Activated T-cell treated with anti-CD3 and anti-CD28 coated beads, Interleukin-2, amount 50 U/mL, for 48 hours (primary cell): ENCODE measurements around the gene CENPB.
"Not testable (repeated sequence)": the region's sequence is repeated elsewhere in the genome, so short reads cannot be mapped to it uniquely, and the experiment has no call there.

ENCODE experiments used
- DNase-seq, 2 experiments: peaks; one replicate each; pipeline ENCODE4 v3.0.0-alpha.2; 2020

Gene CENPB

DNA sequence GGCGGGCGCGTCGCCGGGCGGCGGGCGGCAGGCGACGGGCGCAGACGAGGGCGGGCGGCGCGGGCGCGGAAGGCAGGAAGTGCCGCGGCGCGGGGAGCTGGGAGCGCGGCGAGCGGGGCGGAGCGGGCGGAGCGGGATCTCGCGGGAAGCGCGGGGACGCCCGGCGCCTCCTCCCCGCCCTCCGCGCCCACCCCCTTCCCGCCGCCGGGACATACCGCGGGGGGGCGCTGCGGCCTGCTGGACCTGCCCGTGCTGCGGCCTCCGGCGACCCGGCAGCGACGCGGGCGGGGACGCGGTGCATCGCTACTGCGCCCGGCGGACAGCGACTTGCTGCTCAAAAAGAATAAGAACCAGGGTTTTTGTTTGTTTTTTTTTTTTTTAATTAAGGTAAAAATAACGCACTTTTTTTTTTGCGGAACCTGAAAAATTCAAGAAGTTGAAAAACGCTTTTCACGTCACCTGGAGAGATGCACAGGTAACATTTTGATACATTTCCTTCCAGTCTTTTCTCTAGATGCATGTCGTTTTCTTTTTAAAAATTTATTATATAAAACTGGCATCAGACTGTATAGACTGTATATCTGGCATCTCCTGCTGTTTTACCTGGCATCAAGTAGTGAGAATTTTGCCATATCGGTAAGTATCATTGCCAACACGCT lies at the start of gene CENPB:
Gene CENPB (minus strand): TSS at position 76 of the 659 bp plus-strand sequence. CDS start 257 bp downstream, outside the sequence.
- peak; percentile 92 to 95 for DNase-seq

DNA sequence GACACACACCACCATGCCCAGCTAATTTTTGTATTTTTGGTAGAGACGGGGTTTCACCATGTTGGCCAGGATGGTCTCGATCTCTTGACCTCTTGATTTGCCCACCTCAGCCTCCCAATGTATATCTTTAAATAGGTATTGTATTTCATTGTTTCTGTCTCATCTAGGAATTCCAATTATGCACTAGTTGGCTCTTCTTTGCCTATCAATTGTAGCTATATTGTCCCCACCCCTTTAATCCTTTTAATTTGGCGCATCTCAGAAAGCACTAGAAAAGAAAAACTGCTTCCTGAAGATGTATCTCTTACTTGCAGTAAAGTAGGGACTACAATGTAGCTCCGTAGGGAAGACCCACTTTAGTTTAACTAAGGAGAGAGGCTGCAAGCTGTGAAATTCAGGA lies 49.6 kb upstream of the CENPB start:
- no peak for DNase-seq

DNA sequence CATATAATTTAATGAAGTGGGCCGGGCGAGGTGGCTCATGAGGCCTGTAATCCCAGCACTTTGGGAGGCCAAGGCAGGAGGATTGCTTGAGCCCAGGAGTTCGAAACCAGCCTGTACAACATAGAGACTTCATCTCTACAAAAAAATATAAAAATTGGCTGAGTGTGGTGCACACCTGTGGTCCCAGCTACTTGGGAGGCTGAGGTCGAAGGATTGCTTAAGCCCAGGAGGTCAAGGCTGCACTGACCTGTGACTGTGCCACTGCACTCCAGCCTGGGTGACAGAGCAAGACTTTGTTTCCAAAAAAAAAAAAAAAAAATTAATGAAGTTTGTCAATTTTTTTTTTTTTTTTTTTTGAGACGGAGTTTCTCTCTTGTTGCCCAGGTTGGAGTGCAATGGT lies 43.4 kb upstream of the CENPB start:
- DNase-seq, result not testable (repeated sequence)

- DNase-seq, result no peak
Measured at GRCh38 chr20:3828798-3829197, 42.3 kb upstream of the CENPB start.

DNA sequence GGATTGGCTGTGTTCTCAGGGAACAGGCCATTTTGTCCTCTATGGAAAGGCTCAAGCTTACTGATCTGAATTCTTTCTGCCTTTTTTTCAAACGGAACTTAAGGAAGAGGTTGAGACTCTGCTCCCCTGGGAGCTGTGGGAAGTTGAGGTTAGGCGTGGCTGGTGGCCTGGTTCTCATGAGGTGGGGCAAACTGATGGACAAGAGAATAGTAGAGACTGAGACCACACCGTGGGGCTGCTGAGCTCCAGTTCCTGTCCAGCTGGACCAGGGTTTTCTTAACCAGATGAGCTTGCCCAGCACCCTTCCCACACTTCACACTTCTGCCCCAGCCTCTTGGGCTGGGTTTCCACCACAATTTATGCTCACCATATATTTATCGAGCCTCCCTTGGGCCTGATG lies 39.9 kb upstream of the CENPB start:
- no peak for DNase-seq

DNA sequence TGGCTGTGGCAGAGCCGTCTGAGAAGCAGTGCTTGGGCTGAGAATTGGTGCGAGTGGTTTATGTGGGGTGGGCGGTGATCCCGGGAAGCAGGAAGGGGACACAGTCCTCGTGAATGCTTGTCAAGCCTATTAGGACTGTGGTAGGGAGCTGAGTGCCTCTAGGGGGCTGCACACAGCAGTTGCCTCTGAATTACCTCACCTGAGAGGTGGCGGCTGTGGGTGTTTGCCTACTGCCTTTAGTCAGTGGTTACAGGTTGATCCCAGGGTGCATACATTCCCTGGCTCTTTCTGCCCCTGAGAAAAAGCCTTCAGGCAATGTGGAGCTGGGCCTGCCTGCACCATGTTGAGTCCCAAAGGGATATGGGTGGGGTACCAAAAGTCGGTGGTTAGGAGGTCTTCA lies 39.0 kb upstream of the CENPB start:
- no peak for DNase-seq

- no peak for DNase-seq
Measured at GRCh38 chr20:3823881-3824280, 37.3 kb upstream of the CENPB start.

DNA sequence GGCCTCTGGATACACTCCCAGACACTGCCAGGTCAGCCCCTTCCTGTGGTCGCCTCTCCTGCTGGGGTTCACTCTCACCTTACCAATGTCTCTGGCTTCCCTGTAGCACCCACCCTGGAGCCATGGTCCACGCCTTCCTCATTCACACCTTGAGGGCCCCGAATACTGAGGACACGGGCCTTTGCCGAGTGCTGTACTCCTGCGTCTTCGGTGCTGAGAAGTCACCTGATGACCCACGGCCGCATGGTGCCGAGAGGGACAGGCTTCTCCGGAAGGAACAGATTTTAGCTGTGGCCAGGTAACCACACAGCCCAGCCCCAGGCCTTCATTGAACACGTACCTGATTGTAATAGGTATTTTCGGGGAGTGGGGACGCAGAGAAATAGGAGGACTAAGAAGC lies 35.5 kb upstream of the CENPB start:
- no peak for DNase-seq

- no peak for DNase-seq
Measured at GRCh38 chr20:3820901-3821727, 34.6 kb upstream of the CENPB start.

GRCh38 chr20:3820048-3820900 lies 33.7 kb upstream of the CENPB start, which contains the start of gene AP5S1:
TSS of gene AP5S1 (plus strand) at chr20:3820547. CDS start at chr20:3822118, 1,571 bp downstream.
- peak; percentile 95 to 96 for DNase-seq

DNA sequence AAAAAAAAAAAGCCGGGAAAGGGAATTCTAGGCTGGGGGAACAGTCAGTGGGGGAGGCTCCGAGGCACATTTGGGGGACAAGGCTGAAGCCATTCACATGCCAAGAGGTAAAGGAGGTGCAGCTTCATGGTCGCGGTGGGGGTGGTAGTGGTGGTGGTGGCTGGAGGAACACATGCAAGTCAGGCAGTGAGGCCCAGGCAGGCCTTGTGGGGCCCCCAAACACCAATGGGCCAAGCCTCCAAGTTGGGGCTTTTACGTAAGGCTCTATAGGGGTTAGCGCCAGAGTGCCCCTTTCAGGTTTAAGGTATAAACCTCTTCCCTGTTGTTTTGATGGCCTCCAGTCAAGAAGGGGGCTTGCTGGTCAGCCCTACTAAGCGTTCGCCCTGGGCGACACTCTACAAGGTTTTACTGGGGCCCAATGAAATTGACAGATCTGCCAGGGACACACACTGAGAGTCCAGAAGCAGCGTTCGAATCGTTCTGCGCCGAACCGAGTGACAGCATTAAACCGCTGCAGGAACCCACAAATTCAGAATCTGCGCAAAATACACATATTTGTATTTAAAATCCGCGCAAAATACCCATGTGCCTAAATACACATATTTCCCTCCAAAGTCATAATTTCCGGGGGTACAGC lies 33.0 kb upstream of the CENPB start:
- peak in 1 of 2 experiments; percentile 42 for DNase-seq

- DNase-seq, result no peak
Measured at GRCh38 chr20:3818155-3819151, 31.9 kb upstream of the CENPB start.

GRCh38 chr20:3815703-3816315 lies 29.3 kb upstream of the CENPB start:
- peak; percentile 43 to 57 for DNase-seq

- DNase-seq, result peak in 1 of 2 experiments; percentile 17
Measured at GRCh38 chr20:3814928-3815495, 28.5 kb upstream of the CENPB start.

GRCh38 chr20:3813848-3814581 lies 27.5 kb upstream of the CENPB start:
- peak in 1 of 2 experiments; percentile 50 for DNase-seq

DNA sequence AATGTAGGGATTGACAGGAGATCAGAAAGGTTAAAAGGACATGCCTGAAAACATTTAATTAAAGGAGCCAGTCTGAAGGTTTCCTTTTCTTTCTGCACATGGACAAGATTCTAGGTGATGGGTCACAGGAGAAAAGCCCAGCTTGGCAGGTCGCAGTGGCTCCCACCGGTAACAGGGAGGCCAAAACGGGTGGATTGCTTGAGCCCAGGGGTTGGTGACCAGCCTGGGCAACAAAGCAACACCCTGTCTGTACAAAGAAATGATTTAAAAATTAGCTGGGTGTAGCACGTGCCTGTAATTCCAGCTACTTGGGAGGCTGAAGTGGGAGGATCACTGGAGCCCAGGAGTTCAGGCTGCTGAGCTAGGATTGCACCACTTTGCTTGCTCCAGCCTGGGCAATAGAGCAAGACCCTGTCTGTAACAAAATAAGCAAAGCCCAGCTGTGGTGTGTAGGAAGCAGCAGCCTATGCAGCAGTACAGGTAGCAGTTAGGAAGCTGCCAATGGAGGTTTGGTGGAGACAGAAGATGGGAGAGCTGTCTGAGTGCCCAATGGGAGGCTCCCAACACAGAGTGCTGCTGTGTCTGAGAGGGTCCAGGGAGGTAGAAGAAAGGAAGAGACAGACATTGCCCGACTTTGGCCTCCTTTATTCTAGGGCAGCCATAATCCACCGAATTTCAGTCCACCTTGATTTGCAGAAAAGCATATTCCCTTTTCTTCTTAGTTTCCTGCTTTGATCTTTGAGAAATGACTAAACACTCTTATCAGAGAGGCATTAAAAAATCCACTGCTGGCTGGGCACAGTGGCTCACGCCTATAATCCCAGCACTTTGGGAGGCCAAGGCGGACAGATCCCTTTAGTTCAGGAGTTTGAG lies 26.7 kb upstream of the CENPB start:
- DNase-seq, result peak in 1 of 2 experiments; percentile 33

- DNase-seq, result peak in 1 of 2 experiments; percentile 29
Measured at GRCh38 chr20:3812259-3812681, 25.7 kb upstream of the CENPB start.

DNA sequence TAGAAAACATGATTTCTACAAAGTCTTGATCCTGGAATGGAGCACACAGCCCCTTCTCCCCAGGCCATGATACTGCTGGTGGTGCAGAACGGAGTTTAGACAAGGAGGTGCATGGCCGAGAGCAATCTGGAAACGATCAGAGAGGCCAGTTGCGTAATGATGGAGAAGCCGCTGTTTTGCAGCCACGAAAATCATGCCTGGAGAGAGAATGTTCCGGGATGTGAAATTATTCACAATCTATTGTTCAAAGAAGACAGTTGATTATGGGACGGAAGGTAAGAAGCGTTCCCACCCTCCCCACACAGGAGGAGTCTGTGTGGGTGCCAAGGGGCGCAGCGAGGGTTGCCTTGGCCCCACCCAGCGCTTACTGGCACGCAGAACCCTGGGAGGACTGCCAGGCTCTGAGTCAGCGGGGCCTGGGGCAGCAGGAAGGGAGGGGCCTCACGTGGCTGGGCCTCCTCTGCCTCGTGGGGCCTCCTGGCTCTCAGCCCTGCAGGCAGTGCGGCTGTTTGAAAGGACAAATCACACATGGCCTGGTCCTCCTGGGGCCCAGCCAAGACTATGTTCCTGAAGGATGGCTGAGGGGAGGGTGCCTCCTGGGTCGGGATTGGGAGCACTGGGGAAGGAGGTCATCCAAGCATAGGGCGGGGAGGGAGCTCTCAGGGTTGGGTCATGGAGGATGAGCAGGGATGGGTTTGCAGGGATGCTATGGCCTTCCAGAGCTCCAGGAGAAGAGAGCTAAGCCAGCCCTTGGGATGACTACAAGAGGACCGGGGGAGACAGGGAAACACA lies 25.1 kb upstream of the CENPB start:
- peak; percentile 91 to 93 for DNase-seq
